IPS-20b (cell line): ENCODE measurements around the gene ITLN2.
"Not testable (repeated sequence)": the region's sequence is repeated elsewhere in the genome, so short reads cannot be mapped to it uniquely, and the experiment has no call there.

ENCODE experiments used
- H3K27ac ChIP-seq: one replicate; pipeline ENCODE4 v1.5.1; 2013; ENCODE audit warnings: low read length
- H3K27me3 ChIP-seq: 2 replicates; pipeline ENCODE4 v1.6.1; 2013; ENCODE audit warnings: mild to moderate bottlenecking, low read length, inconsistent platforms; ENCODE audit not compliant: insufficient read depth
- H3K36me3 ChIP-seq: 2 replicates; pipeline ENCODE4 v1.6.1; 2013; ENCODE audit warnings: low read depth, mild to moderate bottlenecking, inconsistent platforms, low read length, moderate library complexity; ENCODE audit not compliant: insufficient read depth
- H3K4me1 ChIP-seq: 2 replicates; pipeline ENCODE4 v1.6.1; 2013; ENCODE audit warnings: mild to moderate bottlenecking, control low read depth, inconsistent platforms, low read length, moderate library complexity; ENCODE audit not compliant: insufficient read depth
- H3K4me3 ChIP-seq: 2 replicates; pipeline ENCODE4 v1.5.1; 2013; ENCODE audit warnings: mild to moderate bottlenecking, low read length, inconsistent platforms
- H3K9ac ChIP-seq: 2 replicates; pipeline ENCODE4 v1.6.1; 2013; ENCODE audit warnings: low read depth, mild to moderate bottlenecking, inconsistent platforms, low read length, moderate library complexity
- H3K9me3 ChIP-seq: 2 replicates; pipeline ENCODE4 v1.6.1; 2013; ENCODE audit warnings: mild to moderate bottlenecking, low read depth, low read length, inconsistent platforms; ENCODE audit not compliant: insufficient read depth

Gene ITLN2

GRCh38 chr1:160954158-160955104, at the start of gene ITLN2:
Gene ITLN2 (minus strand): TSS chr1:160954809. CDS start chr1:160954741, 68 bp downstream.
- no peaks in the 10 kb centered on the region for H3K27me3 ChIP-seq
- H3K4me3 ChIP-seq: no peak within 1 kb of the TSS
- H3K27ac ChIP-seq: no peak within 1 kb of the TSS
- H3K4me1 ChIP-seq: no peaks in the 10 kb centered on the region
- no peaks in the 10 kb centered on the region for H3K36me3 ChIP-seq
- H3K9ac ChIP-seq: no peak within 1 kb of the TSS
- H3K9me3 ChIP-seq: no peaks in the 10 kb centered on the region

- Histone ChIP-seq H3K36me3 (peaks cover 61% of the 10 kb centered on the region), H3K9ac (no peak overlapping the region), H3K4me1 (no peaks in the 10 kb centered on the region), H3K27me3 (no peaks in the 10 kb centered on the region), H3K27ac (no peak overlapping the region), H3K9me3 (no peaks in the 10 kb centered on the region), H3K4me3 (no peak overlapping the region)
These were observed 46.9 kb upstream of the ITLN2 start for GRCh38 chr1:161001525-161001924.

- no peaks in the 10 kb centered on the region for H3K4me1 ChIP-seq
- no peak overlapping the region for H3K4me3 ChIP-seq
- no peaks in the 10 kb centered on the region for H3K9me3 ChIP-seq
- H3K36me3 ChIP-seq: peaks cover 62% of the 10 kb centered on the region
- no peaks in the 10 kb centered on the region for H3K27me3 ChIP-seq
- no peak overlapping the region for H3K27ac ChIP-seq
- no peak overlapping the region for H3K9ac ChIP-seq
These were observed 46.3 kb upstream of the ITLN2 start for GRCh38 chr1:161000736-161001480.

GRCh38 chr1:160999376-160999775, 44.8 kb upstream of the ITLN2 start:
- H3K9me3 ChIP-seq: no peaks in the 10 kb centered on the region
- no peak overlapping the region for H3K27ac ChIP-seq
- H3K27me3 ChIP-seq: no peaks in the 10 kb centered on the region
- H3K4me1 ChIP-seq: no peaks in the 10 kb centered on the region
- peaks cover 66% of the 10 kb centered on the region for H3K36me3 ChIP-seq
- H3K9ac ChIP-seq: no peak overlapping the region
- no peak overlapping the region for H3K4me3 ChIP-seq

GRCh38 chr1:160997323-160998038, 42.9 kb upstream of the ITLN2 start:
- Histone ChIP-seq H3K36me3 (peaks cover 65% of the 10 kb centered on the region), H3K9ac (no peak overlapping the region), H3K27ac (no peak overlapping the region)

GRCh38 chr1:160996178-160996577, 41.6 kb upstream of the ITLN2 start:
- Histone ChIP-seq H3K27me3 (no peaks in the 10 kb centered on the region), H3K4me3 (no peak overlapping the region), H3K36me3 (peaks cover 54% of the 10 kb centered on the region), H3K27ac (no peak overlapping the region), H3K9me3 (no peaks in the 10 kb centered on the region), H3K4me1 (no peaks in the 10 kb centered on the region), H3K9ac (no peak overlapping the region)

More at GRCh38 chr1:160997323-160998038, 42.9 kb upstream of the ITLN2 start:
- Histone ChIP-seq H3K27me3 (no peaks in the 10 kb centered on the region), H3K4me1 (no peaks in the 10 kb centered on the region), H3K4me3 (no peak overlapping the region), H3K9me3 (no peaks in the 10 kb centered on the region)

GRCh38 chr1:160993544-160994193, 39.1 kb upstream of the ITLN2 start:
- H3K27me3 ChIP-seq: no peaks in the 10 kb centered on the region
- H3K9ac ChIP-seq: no peak overlapping the region
- H3K4me1 ChIP-seq: peaks cover 3% of the 10 kb centered on the region; the same call in 1 of the 2 replicates

GRCh38 chr1:160992036-160992435, 37.4 kb upstream of the ITLN2 start:
- Histone ChIP-seq H3K36me3 (peaks cover 13% of the 10 kb centered on the region), H3K4me1 (peaks cover 16% of the 10 kb centered on the region; the same call in 1 of the 2 replicates)
- not testable (repeated sequence) for H3K27ac ChIP-seq, H3K4me3 ChIP-seq, H3K9ac ChIP-seq, H3K9me3 ChIP-seq, H3K27me3 ChIP-seq

More at GRCh38 chr1:160993544-160994193, 39.1 kb upstream of the ITLN2 start:
- no peaks in the 10 kb centered on the region for H3K9me3 ChIP-seq
- peaks cover 29% of the 10 kb centered on the region for H3K36me3 ChIP-seq
- no peak overlapping the region for H3K27ac ChIP-seq
- no peak overlapping the region for H3K4me3 ChIP-seq

- Histone ChIP-seq H3K9me3 (no peaks in the 10 kb centered on the region), H3K36me3 (no peaks in the 10 kb centered on the region), H3K4me1 (peaks cover 25% of the 10 kb centered on the region; the same call in 1 of the 2 replicates), H3K9ac (peak overlapping the region; percentile 59; the same call in 1 of the 2 replicates), H3K4me3 (peak overlapping the region; percentile 41), H3K27me3 (peaks cover 2% of the 10 kb centered on the region; the same call in 1 of the 2 replicates), H3K27ac (no peak overlapping the region)
These were observed 32.9 kb upstream of the ITLN2 start for GRCh38 chr1:160987359-160988050.

GRCh38 chr1:160985723-160986122, 31.1 kb upstream of the ITLN2 start:
- peaks cover 17% of the 10 kb centered on the region; the same call in 1 of the 2 replicates for H3K27me3 ChIP-seq
- no peaks in the 10 kb centered on the region for H3K9me3 ChIP-seq
- H3K36me3 ChIP-seq: no peaks in the 10 kb centered on the region
- peaks cover 28% of the 10 kb centered on the region for H3K4me1 ChIP-seq
- no peak overlapping the region for H3K27ac ChIP-seq
- H3K9ac ChIP-seq: no peak overlapping the region
- no peak overlapping the region for H3K4me3 ChIP-seq
